Aorta (tissue), 5 donors: ENCODE results near the gene HDAC3. TPM values are rescaled to one million over a fixed set of nuclear protein-coding genes. Genes with fewer than 3 reads are reported as not detected.

Experiments
- ATAC-seq: fragments of 200-7000 bp; cut with Tn5 transposase; one replicate; pipeline ENCODE4 v1.9.1; 2022; ENCODE audit warnings: moderate library complexity; ENCODE audit not compliant: low FRiP score
- DNase-seq, 2 donors: peaks; one replicate each; pipeline ENCODE4 v3.0.0-alpha.2; 2020
- H3K27ac ChIP-seq, 2 donors: one replicate each; pipeline ENCODE4 v1.5.1; 2013; ENCODE audit warnings: low read length in 2 of 2, mild to moderate bottlenecking in 2 of 2, moderate library complexity in 2 of 2, control low read depth in 1 of 2, inconsistent platforms in 1 of 2, low read depth in 1 of 2
- H3K27me3 ChIP-seq, 2 donors: one replicate each; pipeline ENCODE4 v1.6.1; 2013; ENCODE audit warnings: control low read depth in 1 of 2, low read length in 1 of 2, mild to moderate bottlenecking in 1 of 2, moderate library complexity in 1 of 2; ENCODE audit not compliant: insufficient read depth in 2 of 2, control insufficient read depth in 1 of 2
- H3K36me3 ChIP-seq, 2 donors: one replicate each; pipeline ENCODE4 v1.6.1; 2013; ENCODE audit warnings: control low read depth in 1 of 2, low read length in 1 of 2, mild to moderate bottlenecking in 1 of 2; ENCODE audit not compliant: insufficient read depth in 2 of 2, control insufficient read depth in 1 of 2
- H3K4me1 ChIP-seq, 2 donors: one replicate each; pipeline ENCODE4 v1.6.1; 2013; ENCODE audit warnings: low read length in 2 of 2, control low read depth in 1 of 2, mild to moderate bottlenecking in 1 of 2, moderate library complexity in 1 of 2; ENCODE audit not compliant: insufficient read depth in 2 of 2, control insufficient read depth in 1 of 2
- H3K4me3 ChIP-seq, 2 donors: one replicate each; pipeline ENCODE4 v1.5.1; 2013; ENCODE audit warnings: low read length in 2 of 2, control low read depth in 1 of 2, mild to moderate bottlenecking in 1 of 2
- H3K9me3 ChIP-seq: one replicate; pipeline ENCODE4 v1.6.1; 2013; ENCODE audit warnings: mild to moderate bottlenecking, low read length; ENCODE audit not compliant: control insufficient read depth
- WGBS, 2 donors: extraction: QIAGEN DNeasy Blood & Tissue Kit; methylation state at CpG; one replicate each; pipeline ENCODE4 v1.1.7; 2013; 5-methylcytosine and 5-hydroxymethylcytosine counted together
- intact Hi-C, 2 donors: fragments of 100-400 bp; cut with DNase I; formaldehyde crosslinking; loops; one replicate each; pipeline versions ENCODE4 v1.14.2 to v1.15.0; 2022
- polyA plus RNA-seq, 2 donors: library from polyadenylated mRNA; stranded (reverse); fragments of 200-250 nt; gene quantifications; one replicate each; pipeline ENCODE4 v1.2.3, GENCODE V29; 2013
- total RNA-seq, 2 donors: library from RNA; stranded (reverse); fragmentation: NEBNext Ultra II Directional; extraction: Animal tissue kit (Norgen Biotek cat#: 25700); gene quantifications; one replicate each; pipeline ENCODE4 v1.2.1, GENCODE V29; 2021
- donor health status: healthy with polysubstance abuse.
- donor health status: Bipolar disorder and iron deficiency.
- donor health status: DM: no; HTN: no; CAD: no.
- donor health status: DM: no; HTN: no; CAD: no.
- donor health status: DM: yes; HTN: yes; CAD: no.

Gene HDAC3
- total and polyA plus RNA-seq, 4 donors: 21.3 to 86.8 (median 53.4) TPM

GRCh38 chr5:141675672-141676071 lies 39.0 kb upstream of the HDAC3 start:
- Histone ChIP-seq H3K27ac (no peak overlapping the region), H3K36me3 (no peaks in the 10 kb centered on the region), H3K4me3 (no peak overlapping the region), H3K4me1 (no peaks in the 10 kb centered on the region), H3K9me3 (no peaks in the 10 kb centered on the region), H3K27me3 (no peaks in the 10 kb centered on the region)
- intact Hi-C loops: no loop called here
- ATAC-seq: no peak
- no peak for DNase-seq
- 83 to 92% methylated on average over 4 of the region's 4 CpGs for WGBS, 2 donors

DNA sequence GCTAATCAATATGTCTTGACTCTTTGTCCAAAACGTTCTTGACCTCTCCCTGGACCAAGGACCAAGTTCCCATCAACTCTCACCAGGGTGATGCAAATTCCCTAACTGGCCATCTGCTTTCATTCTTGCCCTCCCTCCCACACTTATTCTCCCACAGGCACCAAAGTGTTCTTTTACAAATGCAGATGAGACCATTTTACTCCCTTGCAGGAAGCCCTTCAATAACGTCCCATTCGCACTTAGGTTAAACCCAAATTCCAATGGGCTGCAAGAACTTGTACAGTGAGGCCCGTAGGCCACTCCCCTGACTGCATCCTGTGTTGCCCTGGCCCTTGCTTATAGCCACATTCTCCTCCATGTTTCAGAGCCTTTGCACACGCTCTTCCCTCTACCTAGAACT lies 38.1 kb upstream of the HDAC3 start:
- DNase-seq: no peak

DNA sequence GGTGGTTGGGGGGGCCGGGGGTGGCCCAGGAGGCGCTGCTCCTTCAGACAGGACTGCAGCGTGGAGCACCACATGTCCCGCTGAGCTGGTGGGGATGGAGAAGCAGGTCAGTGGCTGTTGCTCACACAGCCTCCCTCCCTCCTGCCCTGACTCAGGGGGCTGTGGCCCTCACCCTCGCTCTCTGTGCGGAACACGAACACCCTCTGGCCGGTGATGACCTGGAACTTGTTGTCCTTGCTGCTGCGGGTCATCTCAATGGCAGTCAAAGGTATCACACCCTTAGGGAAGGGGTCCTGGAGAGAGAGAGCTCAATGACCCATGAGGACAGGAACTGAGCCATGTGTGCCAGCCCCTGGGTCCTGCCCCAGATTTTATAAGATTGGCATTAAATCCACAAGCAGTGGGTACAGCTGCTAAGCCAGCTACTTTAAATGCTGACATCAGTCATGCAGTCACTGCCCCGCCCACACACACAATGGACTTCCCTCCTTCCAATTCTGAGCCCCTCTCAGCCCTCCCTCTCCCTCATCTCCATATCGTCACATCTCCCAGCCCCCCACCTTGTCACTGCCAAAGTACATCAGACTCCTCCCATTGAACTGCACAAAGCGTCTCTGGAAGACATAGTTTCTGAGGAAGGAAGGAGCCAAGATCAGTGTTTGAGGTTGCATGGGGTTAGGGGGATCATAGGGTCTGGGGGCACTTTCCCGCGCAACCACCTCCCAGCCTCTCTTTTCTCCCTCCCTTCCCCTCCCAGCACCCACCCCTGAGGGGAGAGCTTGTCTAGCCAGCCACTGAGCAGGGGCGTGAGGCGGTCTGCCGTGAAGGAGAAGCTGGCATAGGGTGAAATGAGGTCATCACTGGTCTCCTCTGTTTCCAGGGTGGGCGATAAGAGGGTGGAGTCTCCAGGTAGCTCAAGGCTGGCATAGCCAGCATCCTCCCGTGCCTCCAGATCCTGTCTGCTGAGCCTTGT lies 36.5 kb upstream of the HDAC3 start:
- H3K4me1 ChIP-seq: no peaks in the 10 kb centered on the region
- ATAC-seq: peak; percentile 40
- WGBS, 2 donors: 75 to 77% methylated on average over 19 of the region's 19 CpGs
- H3K27me3 ChIP-seq: no peaks in the 10 kb centered on the region
- H3K27ac ChIP-seq: no peak overlapping the region
- DNase-seq: no peak
- H3K36me3 ChIP-seq: no peaks in the 10 kb centered on the region
- H3K4me3 ChIP-seq: no peak overlapping the region
- intact Hi-C loops: no loop called here
- no peaks in the 10 kb centered on the region for H3K9me3 ChIP-seq

More for the DNA sequence above, 38.1 kb upstream of the HDAC3 start:
- H3K27ac ChIP-seq: no peak overlapping the region
- H3K4me3 ChIP-seq: no peak overlapping the region
- intact Hi-C loops: no loop called here
- ATAC-seq: no peak
- WGBS, 2 donors: 69 to 72% methylated on average over 5 of the region's 5 CpGs
- no peaks in the 10 kb centered on the region for H3K36me3 ChIP-seq
- H3K4me1 ChIP-seq: no peaks in the 10 kb centered on the region
- H3K27me3 ChIP-seq: no peaks in the 10 kb centered on the region
- H3K9me3 ChIP-seq: no peaks in the 10 kb centered on the region

DNA sequence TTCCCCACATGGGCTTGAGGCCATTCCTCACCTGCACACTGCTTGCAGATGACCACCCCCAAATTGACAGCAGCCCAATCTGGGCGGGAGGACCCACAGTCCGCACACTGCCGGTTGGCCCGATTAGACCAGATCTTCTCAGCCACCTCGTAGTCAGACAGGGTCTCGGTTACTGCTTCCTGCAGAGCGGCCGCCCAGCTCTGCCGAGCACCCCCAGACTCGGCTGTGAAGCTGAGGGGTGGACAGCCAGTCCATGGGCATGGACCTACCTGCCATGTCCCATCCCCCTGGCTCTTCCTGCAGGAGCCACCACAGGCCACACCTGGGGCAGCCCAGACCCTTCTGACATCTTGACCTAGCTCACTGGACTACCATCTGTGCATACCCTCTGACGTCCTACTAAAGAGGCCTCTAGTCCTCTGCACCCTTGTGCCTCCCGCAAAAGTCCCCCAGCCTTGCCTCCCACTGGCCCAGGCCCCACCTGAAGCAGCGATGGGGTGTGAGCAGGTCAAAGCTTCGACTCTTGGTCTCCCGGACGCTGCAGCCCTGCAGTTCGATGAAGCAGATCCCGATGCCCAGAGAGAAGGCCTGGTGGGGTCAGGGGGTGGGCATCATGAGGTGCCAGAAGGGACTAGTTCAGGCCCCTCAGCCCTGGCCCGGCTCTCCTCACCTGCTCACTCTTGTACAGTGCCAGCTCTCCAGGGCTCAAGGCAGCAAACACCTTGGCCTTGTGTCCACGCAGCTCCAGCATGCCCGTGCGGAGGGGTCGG lies 35.6 kb upstream of the HDAC3 start:
- H3K9me3 ChIP-seq: no peaks in the 10 kb centered on the region
- no peaks in the 10 kb centered on the region for H3K36me3 ChIP-seq
- intact Hi-C loops: no loop called here
- DNase-seq (no peak), ATAC-seq (no peak)
- no peak overlapping the region for H3K4me3 ChIP-seq
- H3K4me1 ChIP-seq: no peaks in the 10 kb centered on the region
- WGBS, 2 donors: 90 to 94% methylated on average over 23 of the region's 23 CpGs
- H3K27ac ChIP-seq: no peak overlapping the region
- H3K27me3 ChIP-seq: no peaks in the 10 kb centered on the region

- Histone ChIP-seq H3K27ac (no peak overlapping the region), H3K4me1 (no peaks in the 10 kb centered on the region), H3K9me3 (no peaks in the 10 kb centered on the region), H3K36me3 (no peaks in the 10 kb centered on the region), H3K27me3 (no peaks in the 10 kb centered on the region), H3K4me3 (no peak overlapping the region)
- WGBS, 2 donors: 67 to 85% methylated on average over 4 of the region's 4 CpGs
- DNase-seq (no peak), ATAC-seq (no peak)
- intact Hi-C loops: no loop called here
Observed at GRCh38 chr5:141669520-141669919, 32.9 kb upstream of the HDAC3 start.

DNA sequence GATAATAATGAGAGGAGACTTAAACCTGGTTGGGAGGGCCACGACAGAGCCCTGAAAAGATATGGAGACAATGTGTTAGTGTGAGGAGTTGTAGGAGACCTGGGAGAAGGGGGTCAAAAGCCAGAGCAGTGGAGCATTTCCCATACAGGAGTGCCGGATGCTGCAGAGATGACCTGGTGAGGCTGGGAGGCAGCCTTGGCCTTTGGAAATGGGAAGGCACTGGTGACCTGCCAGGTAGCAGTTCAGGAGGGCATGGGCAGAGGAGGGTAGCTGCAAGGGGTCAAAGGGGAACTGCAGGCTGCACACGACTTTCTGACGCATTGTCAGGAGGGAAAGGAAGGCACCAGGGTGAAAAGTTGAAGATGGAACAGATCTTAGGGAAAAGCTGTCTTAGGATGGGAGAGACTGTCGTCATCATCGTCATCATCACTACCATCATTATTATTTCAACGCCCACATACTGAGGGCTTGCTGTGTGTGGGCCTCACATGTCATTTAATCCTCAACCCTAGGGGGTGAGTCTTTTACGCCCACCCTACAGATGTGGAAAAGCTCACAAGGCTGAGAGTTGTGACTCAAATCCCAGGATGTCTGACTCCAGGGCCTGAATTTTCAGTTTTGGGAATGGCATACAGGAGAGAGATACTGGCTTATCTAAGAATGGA lies 32.1 kb upstream of the HDAC3 start:
- ATAC-seq (no peak), DNase-seq (no peak)
- Histone ChIP-seq H3K4me1 (no peaks in the 10 kb centered on the region), H3K9me3 (no peaks in the 10 kb centered on the region), H3K4me3 (no peak overlapping the region), H3K27ac (no peak overlapping the region), H3K36me3 (no peaks in the 10 kb centered on the region), H3K27me3 (no peaks in the 10 kb centered on the region)
- intact Hi-C loops: no loop called here
- 80 to 85% methylated on average over 8 of the region's 8 CpGs for WGBS, 2 donors

DNA sequence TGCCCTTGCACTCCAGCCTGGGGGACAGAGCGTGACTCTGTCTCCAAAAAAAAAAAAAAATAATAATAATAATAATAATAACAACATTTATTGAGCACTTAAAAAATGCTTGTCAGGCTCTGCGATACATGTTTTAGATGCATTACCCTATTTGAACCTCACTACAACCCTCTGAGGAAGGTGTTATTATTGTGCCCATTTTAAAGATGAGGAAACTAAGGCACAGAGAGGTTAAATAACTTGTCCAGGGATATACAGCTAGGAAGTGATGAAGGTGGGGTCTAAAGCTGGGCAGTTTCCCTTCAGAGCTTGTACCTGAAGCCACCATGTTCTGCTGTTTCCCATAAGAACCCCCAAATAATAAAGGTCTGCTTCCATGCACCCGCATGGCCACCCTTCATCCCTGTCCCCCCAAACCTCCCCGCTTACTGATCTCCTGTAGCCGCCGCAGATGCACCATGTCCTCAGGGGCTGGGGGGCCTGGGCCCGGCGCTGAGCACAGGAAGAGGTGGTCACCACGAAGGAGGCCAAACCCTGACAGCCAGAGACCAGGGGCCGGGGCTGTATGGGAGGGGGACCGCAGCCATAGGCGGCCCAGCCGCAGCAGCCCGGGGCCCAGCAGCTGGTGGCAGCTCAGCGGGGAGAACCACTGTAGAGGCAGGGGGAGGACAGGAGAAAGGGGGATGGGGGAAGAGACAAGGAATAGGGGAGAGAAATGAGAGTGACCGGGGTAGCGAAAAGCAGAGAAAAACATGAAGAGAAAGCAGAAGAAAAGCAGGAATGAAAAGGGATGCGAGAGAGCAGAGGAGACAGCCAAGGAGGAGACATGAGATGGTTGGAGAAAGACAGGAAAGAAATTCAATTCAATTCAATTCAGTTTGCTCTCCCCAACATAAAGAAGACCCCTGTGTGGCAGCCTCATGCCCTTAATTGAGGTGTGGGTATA lies 29.6 kb upstream of the HDAC3 start:
- Histone ChIP-seq H3K27me3 (no peaks in the 10 kb centered on the region), H3K9me3 (no peaks in the 10 kb centered on the region), H3K27ac (no peak overlapping the region), H3K4me3 (no peak overlapping the region), H3K36me3 (no peaks in the 10 kb centered on the region), H3K4me1 (no peaks in the 10 kb centered on the region)
- 88 to 89% methylated on average over 18 of the region's 18 CpGs for WGBS, 2 donors
- no peak for ATAC-seq
- intact Hi-C loops: no loop called here
- no peak for DNase-seq
